ENCODE measurements around the gene ELL.

Gene ELL

DNA sequence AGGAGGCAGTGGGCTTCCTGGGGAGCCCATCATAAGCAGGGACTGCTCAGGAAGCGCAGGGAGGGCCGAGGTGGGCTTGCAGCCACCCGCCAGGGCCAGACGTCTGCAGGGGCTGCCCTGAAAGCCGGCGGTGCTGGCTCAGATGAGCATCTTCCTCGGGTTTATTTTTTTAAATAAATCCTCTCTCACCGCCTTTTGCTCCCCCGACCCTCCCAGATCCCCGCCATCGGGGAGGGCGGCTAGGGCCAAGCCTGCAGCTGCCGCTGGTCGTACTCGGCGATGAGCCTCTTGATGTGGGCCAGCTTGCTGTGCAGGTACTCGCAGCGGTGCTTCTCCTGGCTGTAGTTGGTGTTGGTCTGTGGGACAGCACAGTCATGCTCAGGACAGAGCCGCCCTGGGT lies 77.4 kb downstream of the ELL start:
- Histone ChIP-seq H3K4me2 (no peak overlapping the region), H3K9ac (no peak overlapping the region), H3K36me3 (ENCODE audit: insufficient read depth) (no peaks in the 10 kb centered on the region), H4K20me1 (ENCODE audit: insufficient read depth) (no peaks in the 10 kb centered on the region), H3K79me2 (ENCODE audit: insufficient read depth, low read depth) (no peaks in the 10 kb centered on the region), H3K27me3 (ENCODE audit: insufficient read depth, low read depth) (no peaks in the 10 kb centered on the region), H2AFZ (ENCODE audit: low read depth) (no peak overlapping the region), H3K4me3 (IDR thresholded peaks at IDR 0.05; ENCODE audit: insufficient read depth, low read depth, low read length) (no peak overlapping the region), H3K4me1 (ENCODE audit: low read depth, poor library complexity, severe bottlenecking) (no peaks in the 10 kb centered on the region), H3K27ac (no peak overlapping the region)
- TF ChIP-seq, protein P1, sequence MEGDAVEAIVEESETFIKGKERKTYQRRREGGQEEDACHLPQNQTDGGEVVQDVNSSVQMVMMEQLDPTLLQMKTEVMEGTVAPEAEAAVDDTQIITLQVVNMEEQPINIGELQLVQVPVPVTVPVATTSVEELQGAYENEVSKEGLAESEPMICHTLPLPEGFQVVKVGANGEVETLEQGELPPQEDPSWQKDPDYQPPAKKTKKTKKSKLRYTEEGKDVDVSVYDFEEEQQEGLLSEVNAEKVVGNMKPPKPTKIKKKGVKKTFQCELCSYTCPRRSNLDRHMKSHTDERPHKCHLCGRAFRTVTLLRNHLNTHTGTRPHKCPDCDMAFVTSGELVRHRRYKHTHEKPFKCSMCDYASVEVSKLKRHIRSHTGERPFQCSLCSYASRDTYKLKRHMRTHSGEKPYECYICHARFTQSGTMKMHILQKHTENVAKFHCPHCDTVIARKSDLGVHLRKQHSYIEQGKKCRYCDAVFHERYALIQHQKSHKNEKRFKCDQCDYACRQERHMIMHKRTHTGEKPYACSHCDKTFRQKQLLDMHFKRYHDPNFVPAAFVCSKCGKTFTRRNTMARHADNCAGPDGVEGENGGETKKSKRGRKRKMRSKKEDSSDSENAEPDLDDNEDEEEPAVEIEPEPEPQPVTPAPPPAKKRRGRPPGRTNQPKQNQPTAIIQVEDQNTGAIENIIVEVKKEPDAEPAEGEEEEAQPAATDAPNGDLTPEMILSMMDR (conservative IDR thresholded peaks at IDR 0.05; ENCODE audit: low read depth, low read length): no peak

DNA sequence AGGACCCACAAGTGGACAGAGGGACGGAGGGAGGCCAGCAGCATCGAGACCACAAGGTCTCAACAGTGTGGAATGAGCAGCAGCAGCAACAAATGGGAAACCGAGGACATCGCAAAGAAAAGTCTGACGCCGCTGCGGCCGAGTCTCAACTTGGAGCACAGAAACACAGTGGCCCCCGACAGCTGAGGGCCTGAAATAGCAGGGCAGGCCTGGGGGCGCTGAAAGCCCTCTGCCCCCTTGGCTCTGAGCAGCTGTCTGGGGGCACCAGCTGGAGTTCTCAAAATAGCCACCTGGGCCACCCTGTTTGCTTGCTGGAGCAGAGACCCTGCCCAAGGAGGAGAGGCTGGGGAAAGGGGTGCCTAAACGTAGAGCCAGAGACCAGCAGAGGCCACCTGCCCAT lies 78.0 kb downstream of the ELL start:
- Histone ChIP-seq H3K9ac (no peak overlapping the region), H2AFZ (ENCODE audit: low read depth) (no peak overlapping the region), H3K4me2 (no peak overlapping the region), H3K4me3 (IDR thresholded peaks at IDR 0.05; ENCODE audit: insufficient read depth, low read depth, low read length) (no peak overlapping the region), H3K27me3 (ENCODE audit: insufficient read depth, low read depth) (no peaks in the 10 kb centered on the region), H4K20me1 (ENCODE audit: insufficient read depth) (no peaks in the 10 kb centered on the region), H3K27ac (no peak overlapping the region), H3K4me1 (ENCODE audit: low read depth, poor library complexity, severe bottlenecking) (no peaks in the 10 kb centered on the region), H3K36me3 (ENCODE audit: insufficient read depth) (no peaks in the 10 kb centered on the region), H3K79me2 (ENCODE audit: insufficient read depth, low read depth) (no peaks in the 10 kb centered on the region)
- TF ChIP-seq, protein P1 (conservative IDR thresholded peaks at IDR 0.05; ENCODE audit: low read depth, low read length): no peak

DNA sequence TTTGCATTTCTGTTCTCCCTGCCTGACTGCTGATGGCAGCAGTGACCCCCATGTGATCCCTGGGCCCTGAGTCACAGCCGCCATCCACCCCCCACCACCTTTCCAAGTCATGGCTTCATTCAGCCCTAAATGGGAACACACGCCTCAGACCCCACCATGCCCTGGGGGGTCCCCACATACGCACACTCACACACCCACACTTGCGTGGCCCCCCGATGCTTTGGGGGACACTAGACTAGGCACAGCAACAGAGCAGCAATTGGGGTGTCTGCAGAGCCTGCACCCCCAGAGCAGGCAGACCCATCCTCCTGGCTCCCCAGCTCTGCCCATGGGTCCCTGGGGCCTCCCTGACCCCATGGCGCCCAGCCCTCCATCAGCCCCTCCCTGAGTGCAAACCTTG lies 78.5 kb downstream of the ELL start:
- Histone ChIP-seq H3K4me2 (no peak overlapping the region), H3K9ac (no peak overlapping the region), H3K4me3 (IDR thresholded peaks at IDR 0.05; ENCODE audit: insufficient read depth, low read depth, low read length) (no peak overlapping the region), H4K20me1 (ENCODE audit: insufficient read depth) (no peaks in the 10 kb centered on the region), H3K79me2 (ENCODE audit: insufficient read depth, low read depth) (no peaks in the 10 kb centered on the region), H3K27me3 (ENCODE audit: insufficient read depth, low read depth) (no peaks in the 10 kb centered on the region), H2AFZ (ENCODE audit: low read depth) (no peak overlapping the region), H3K4me1 (ENCODE audit: low read depth, poor library complexity, severe bottlenecking) (no peaks in the 10 kb centered on the region), H3K36me3 (ENCODE audit: insufficient read depth) (no peaks in the 10 kb centered on the region), H3K27ac (no peak overlapping the region)
- TF ChIP-seq, protein P1 (conservative IDR thresholded peaks at IDR 0.05; ENCODE audit: low read depth, low read length): no peak

- TF ChIP-seq, protein P1 (conservative IDR thresholded peaks at IDR 0.05; ENCODE audit: low read depth, low read length): no peak
- H3K27me3 ChIP-seq (ENCODE audit: insufficient read depth, low read depth): no peaks in the 10 kb centered on the region
- H2AFZ ChIP-seq (ENCODE audit: low read depth): no peak overlapping the region
- H3K79me2 ChIP-seq (ENCODE audit: insufficient read depth, low read depth): no peaks in the 10 kb centered on the region
- H4K20me1 ChIP-seq (ENCODE audit: insufficient read depth): no peaks in the 10 kb centered on the region
- no peak overlapping the region for H3K4me3 ChIP-seq (IDR thresholded peaks at IDR 0.05; ENCODE audit: insufficient read depth, low read depth, low read length)
- H3K36me3 ChIP-seq (ENCODE audit: insufficient read depth): no peaks in the 10 kb centered on the region
- no peak overlapping the region for H3K27ac ChIP-seq
- no peak overlapping the region for H3K4me2 ChIP-seq
- no peak overlapping the region for H3K9ac ChIP-seq
- H3K4me1 ChIP-seq (ENCODE audit: low read depth, poor library complexity, severe bottlenecking): no peaks in the 10 kb centered on the region
Measured at GRCh38 chr19:18442941-18443340, 78.9 kb downstream of the ELL start.
